CD4-positive, alpha-beta T cell (primary cell): ENCODE results near the gene NETO1. TPM values are rescaled to one million over a fixed set of nuclear protein-coding genes. Genes with fewer than 3 reads are reported as not detected.

Experiments used
- ATAC-seq: fragments of 200-7000 bp; cut with Tn5 transposase; one replicate; pipeline ENCODE4 v1.10.0; 2022; ENCODE audit warnings: mild to moderate bottlenecking; ENCODE audit not compliant: poor library complexity
- CTCF ChIA-PET: fragments of 350-600 bp; sonication (Branson Sonifier 250); formaldehyde crosslinking; loops from one replicate; lab custom pipeline; 2021; ENCODE audit warnings: antibody characterized with exemption, inconsistent platforms; lab: Charles Lee
- POLR2A ChIA-PET: fragments of 350-600 bp; sonication (Branson Sonifier 250); formaldehyde crosslinking; loops from one replicate; lab custom pipeline; 2021; ENCODE audit warnings: antibody characterized with exemption, inconsistent platforms; lab: Charles Lee
- DNase-seq, 14 experiments: peaks; one replicate each; pipeline ENCODE4 v3.0.0-alpha.2; 2013 to 2020; ENCODE audit warnings: mixed read lengths in 2 of 14
- H3K27ac ChIP-seq, 2 donors: one replicate each; pipeline versions ENCODE4 v1.5.1 to v1.7.0; 2013; ENCODE audit warnings: low read length in 2 of 2, low read depth in 1 of 2, mild to moderate bottlenecking in 1 of 2
- H3K27me3 ChIP-seq, 2 experiments: 1 replicate in 1 of 2; 2 replicates in 1 of 2; pipeline versions ENCODE4 v1.6.1 to v1.7.0; 2013; ENCODE audit warnings: low read length in 2 of 2, control low read depth in 1 of 2, mild to moderate bottlenecking in 1 of 2, moderate library complexity in 1 of 2; ENCODE audit not compliant: insufficient read depth in 2 of 2, control insufficient read depth in 1 of 2
- H3K36me3 ChIP-seq: one replicate; pipeline ENCODE4 v1.6.1; 2013; ENCODE audit warnings: low read length, control low read depth; ENCODE audit not compliant: insufficient read depth
- H3K4me1 ChIP-seq: one replicate; pipeline ENCODE4 v1.6.1; 2013; ENCODE audit warnings: low read length, control low read depth; ENCODE audit not compliant: insufficient read depth
- H3K4me3 ChIP-seq: one replicate; pipeline ENCODE4 v1.5.1; 2013; ENCODE audit warnings: mild to moderate bottlenecking, low read length, moderate library complexity
- H3K9me3 ChIP-seq, 2 experiments: 1 replicate in 1 of 2; 2 replicates in 1 of 2; pipeline versions ENCODE4 v1.6.1 to v1.7.0; 2013; ENCODE audit warnings: low read length in 2 of 2, mild to moderate bottlenecking in 2 of 2, control low read depth in 1 of 2, moderate library complexity in 1 of 2; ENCODE audit not compliant: control insufficient read depth in 1 of 2, insufficient read depth in 1 of 2
- H3K27ac Mint-ChIP-seq: one replicate; pipeline ENCODE4 v1.8.0; 2020; ENCODE audit warnings: mixed read lengths
- H3K27me3 Mint-ChIP-seq: one replicate; pipeline ENCODE4 v1.8.0; 2021; ENCODE audit warnings: mixed read lengths
- H3K36me3 Mint-ChIP-seq: one replicate; pipeline ENCODE4 v1.8.0; 2021; ENCODE audit warnings: low read depth, mixed read lengths
- H3K4me1 Mint-ChIP-seq: one replicate; pipeline ENCODE4 v1.8.0; 2021; ENCODE audit warnings: low read depth, mixed read lengths
- H3K4me3 Mint-ChIP-seq: one replicate; pipeline ENCODE4 v1.8.0; 2020; ENCODE audit warnings: mild to moderate bottlenecking, mixed read lengths
- H3K9me3 Mint-ChIP-seq: one replicate; pipeline ENCODE4 v1.8.0; 2020; ENCODE audit warnings: mixed read lengths
- CTCF ChIP-seq: fragments of 200-600 bp; IDR thresholded peaks from one replicate; pipeline ENCODE4 v1.8.0; 2022; ENCODE audit warnings: antibody characterized with exemption, mild to moderate bottlenecking
- intact Hi-C, 2 experiments: fragments of 100-400 bp; cut with DNase I in 1 of 2; cut with micrococcal nuclease in 1 of 2; formaldehyde crosslinking; loops; one replicate each; pipeline versions ENCODE4 v1.15.1 to v1.9.0; 2023 to 2025; cut with DNase I, micrococcal nuclease
- total RNA-seq, 174 experiments: library from RNA in 2 of 174; stranded (reverse) in 2 of 174; gene quantifications; one replicate each; pipeline ENCODE4 v1.2.3 and lab custom pipeline; 2021 to 2026

The NETO1 gene
- total RNA-seq, 2 experiments from 2014 or later: not detected

GRCh38 chr18:72859088-72859487 lies 8.7 kb downstream of the NETO1 start:
- H3K27me3 Mint-ChIP-seq: no peaks in the 10 kb centered on the region
- H3K4me3 ChIP-seq: no peak overlapping the region
- no peak for TF ChIP-seq CTCF
- peaks cover 6% of the 10 kb centered on the region for H3K9me3 Mint-ChIP-seq
- DNase-seq (no peak), ATAC-seq (no peak)
- no peaks in the 10 kb centered on the region for H3K27me3 ChIP-seq
- H3K27ac Mint-ChIP-seq: no peak overlapping the region
- H3K4me1 ChIP-seq: no peaks in the 10 kb centered on the region
- H3K4me1 Mint-ChIP-seq: no peaks in the 10 kb centered on the region
- CTCF ChIA-PET: no interaction called here
- peaks cover 0 to 8% of the 10 kb centered on the region in 2 experiments for H3K9me3 ChIP-seq
- intact Hi-C loops: no loop called here
- no peak overlapping the region for H3K27ac ChIP-seq
- no peak overlapping the region for H3K4me3 Mint-ChIP-seq
- no peaks in the 10 kb centered on the region for H3K36me3 Mint-ChIP-seq
- POLR2A ChIA-PET: no interaction called here
- no peaks in the 10 kb centered on the region for H3K36me3 ChIP-seq

GRCh38 chr18:72849671-72850070 lies 18.1 kb downstream of the NETO1 start:
- ChIA-PET POLR2A (no interaction called here), CTCF (no interaction called here)
- Histone ChIP-seq H3K4me1 (no peaks in the 10 kb centered on the region), H3K4me3 (no peak overlapping the region), H3K27me3 (no peaks in the 10 kb centered on the region), H3K27ac (no peak overlapping the region), H3K36me3 (no peaks in the 10 kb centered on the region), H3K9me3 (peaks cover 0 to 12% of the 10 kb centered on the region in 2 experiments)
- DNase-seq (no peak), ATAC-seq (no peak)
- Mint-ChIP-seq H3K4me3 (no peak overlapping the region), H3K4me1 (no peaks in the 10 kb centered on the region), H3K36me3 (no peaks in the 10 kb centered on the region), H3K27ac (no peak overlapping the region), H3K27me3 (no peaks in the 10 kb centered on the region), H3K9me3 (peaks cover 5% of the 10 kb centered on the region)
- intact Hi-C loops: no loop called here
- TF ChIP-seq CTCF: no peak

GRCh38 chr18:72848503-72849237 lies 19.1 kb downstream of the NETO1 start:
- H3K9me3 Mint-ChIP-seq: peaks cover 8% of the 10 kb centered on the region
- TF ChIP-seq CTCF: no peak
- intact Hi-C loops: no loop called here
- DNase-seq (no peak), ATAC-seq (no peak)
- H3K27ac ChIP-seq: no peak overlapping the region
- H3K27ac Mint-ChIP-seq: no peak overlapping the region
- H3K36me3 ChIP-seq: no peaks in the 10 kb centered on the region
- no peak overlapping the region for H3K4me3 Mint-ChIP-seq
- POLR2A ChIA-PET: no interaction called here
- H3K4me1 Mint-ChIP-seq: no peaks in the 10 kb centered on the region
- H3K4me1 ChIP-seq: no peaks in the 10 kb centered on the region
- H3K27me3 ChIP-seq: no peaks in the 10 kb centered on the region
- no peak overlapping the region for H3K4me3 ChIP-seq
- H3K9me3 ChIP-seq: peaks cover 0 to 12% of the 10 kb centered on the region in 2 experiments
- H3K27me3 Mint-ChIP-seq: no peaks in the 10 kb centered on the region
- H3K36me3 Mint-ChIP-seq: no peaks in the 10 kb centered on the region
- CTCF ChIA-PET: no interaction called here
